B cell (primary cell): ENCODE data around the gene SAPCD2.

ENCODE experiments used
- CTCF ChIP-seq: fragments of 200-600 bp; IDR thresholded peaks from one replicate; pipeline ENCODE4 v1.8.0; 2022; ENCODE audit warnings: antibody characterized with exemption, mild to moderate bottlenecking
- EZH2 ChIP-seq: IDR thresholded peaks from 2 replicates; pipeline ENCODE4 v1.6.1; 2012; ENCODE audit warnings: borderline replicate concordance, low read depth, mild to moderate bottlenecking, moderate library complexity, low read length; ENCODE audit not compliant: insufficient read depth, poor library complexity, severe bottlenecking

- TF ChIP-seq CTCF (no peak), EZH2 (no peak)
Observed at GRCh38 chr9:137017071-137017470, 53.3 kb downstream of the SAPCD2 start.
